Astrocyte of the spinal cord (primary cell): ENCODE data around the gene FAM234A.
"Not testable (repeated sequence)": the region's sequence is repeated elsewhere in the genome, so short reads cannot be mapped to it uniquely, and the experiment has no call there.

Experiments
- DNase-seq: peaks from one replicate; pipeline ENCODE4 v3.0.0; 2011; ENCODE audit warnings: low read depth, low spot score
- H3K4me3 ChIP-seq: 2 replicates; pipeline ENCODE4 v1.5.1; 2011; ENCODE audit warnings: low read depth, mild to moderate bottlenecking, low read length, moderate library complexity
- CTCF ChIP-seq: IDR thresholded peaks from 2 replicates; pipeline ENCODE4 v1.5.1; 2012; ENCODE audit warnings: low read depth, mild to moderate bottlenecking, low read length, inconsistent platforms
- in situ Hi-C: cut with HindIII; loops from 2 replicates; pipeline ENCODE4 v1.10.0; 2017; ENCODE audit warnings: low sequenced_read_pairs

Gene FAM234A

DNA sequence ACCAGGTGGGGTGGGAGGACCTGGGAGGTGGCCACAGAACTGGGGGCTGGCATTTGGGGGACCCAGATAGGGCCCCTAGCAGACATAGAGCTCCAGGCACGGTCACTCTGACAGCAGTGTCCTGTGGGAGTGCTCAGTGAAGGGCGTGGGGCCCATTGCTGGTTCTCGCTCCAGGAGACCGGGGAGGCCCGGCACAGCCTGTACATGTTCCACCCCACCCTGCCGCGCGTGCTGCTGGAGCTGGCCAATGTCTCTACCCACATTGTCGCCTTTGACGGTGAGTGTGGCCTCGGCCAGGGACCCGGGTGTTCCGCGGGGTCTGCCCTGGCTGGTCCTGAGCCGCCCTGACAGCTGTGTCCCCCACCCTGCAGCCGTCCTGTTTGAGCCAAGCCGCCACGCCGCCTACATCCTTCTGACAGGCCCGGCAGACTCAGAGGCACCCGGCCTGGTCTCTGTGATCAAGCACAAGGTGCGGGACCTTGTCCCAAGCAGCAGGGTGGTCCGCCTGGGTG lies 29.9 kb downstream of the FAM234A start:
- DNase-seq = no peak
- no peak for TF ChIP-seq CTCF
- in situ Hi-C loops = no loop called here
- no peak overlapping the region for H3K4me3 ChIP-seq

GRCh38 chr16:265002-265529 lies 30.4 kb downstream of the FAM234A start:
- no peak for DNase-seq
- H3K4me3 ChIP-seq = no peak overlapping the region
- no peak for TF ChIP-seq CTCF
- in situ Hi-C loops = no loop called here

GRCh38 chr16:265711-266110 lies 31.1 kb downstream of the FAM234A start:
- no peak overlapping the region for H3K4me3 ChIP-seq
- TF ChIP-seq CTCF = no peak
- no peak for DNase-seq
- in situ Hi-C loops = no loop called here

DNA sequence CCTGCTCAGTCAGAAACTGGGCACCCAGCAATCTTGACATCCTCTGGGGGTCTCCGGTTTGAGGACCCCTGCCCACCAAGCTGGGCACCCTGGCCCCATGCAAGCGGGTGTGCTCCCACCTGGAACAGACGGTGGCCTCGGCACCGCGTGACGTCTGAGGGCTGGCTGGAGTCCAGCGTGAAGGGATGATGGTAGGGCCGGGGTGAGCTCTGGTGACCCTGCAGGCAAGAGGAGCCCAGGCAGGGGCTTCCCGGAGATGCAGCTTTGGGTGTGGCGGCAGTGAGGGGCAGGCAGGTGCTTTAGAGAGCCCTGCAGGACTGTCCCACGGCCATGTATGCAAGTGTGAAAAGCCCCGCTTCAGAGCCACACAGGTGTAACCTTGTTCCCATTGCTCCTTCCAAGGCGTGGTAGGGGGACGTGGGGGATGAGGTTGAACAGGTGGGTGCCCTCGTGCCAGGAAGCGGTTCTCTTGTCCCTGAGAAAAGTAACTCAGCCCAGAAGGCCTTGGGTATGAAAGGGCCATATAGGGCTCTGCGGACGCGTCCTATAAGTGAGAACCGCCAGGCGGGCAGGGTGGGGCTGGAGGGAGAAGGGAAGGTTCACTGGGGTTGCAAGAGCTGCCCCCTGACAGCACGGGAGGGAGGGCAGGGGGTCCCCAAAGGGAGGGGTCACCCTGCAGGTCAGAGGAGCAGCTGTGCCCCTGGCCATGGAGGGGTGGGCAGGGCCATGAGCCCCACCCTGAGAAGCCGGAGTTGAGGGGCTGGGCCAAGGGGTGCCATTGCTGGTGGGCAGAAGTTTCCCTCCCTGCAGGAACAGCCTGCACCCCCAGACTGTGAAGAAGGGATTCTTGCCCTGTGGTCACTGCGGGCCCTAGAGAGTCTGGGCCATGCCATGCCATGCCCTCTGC lies 31.9 kb downstream of the FAM234A start:
- in situ Hi-C loops = no loop called here
- TF ChIP-seq CTCF = no peak
- H3K4me3 ChIP-seq = no peak overlapping the region
- DNase-seq = no peak

GRCh38 chr16:267562-267961 lies 32.9 kb downstream of the FAM234A start:
- DNase-seq, H3K4me3 ChIP-seq, in situ Hi-C loops: not testable (repeated sequence)

GRCh38 chr16:268141-269053 lies 33.8 kb downstream of the FAM234A start:
- in situ Hi-C loops = no loop called here
- no peak for TF ChIP-seq CTCF
- DNase-seq = no peak
- no peak overlapping the region for H3K4me3 ChIP-seq
